Stimulated activated CD4-positive, alpha-beta T cell treated with anti-CD3 and anti-CD28 coated beads, TNF-alpha, amount 100 ng/mL, for 4 hours (primary cell): ENCODE results near the gene SLC38A11.
A peak's percentile ranks its signal among the peaks of the same experiment; 100 is the strongest.
"Not testable (repeated sequence)": the region's sequence is repeated elsewhere in the genome, so short reads cannot be mapped to it uniquely, and the experiment has no call there.

Experiments
- DNase-seq, 3 experiments: peaks; one replicate each; pipeline ENCODE4 v3.0.0-alpha.2; 2020; ENCODE audit warnings: low read depth in 3 of 3

SLC38A11 gene, protein sequence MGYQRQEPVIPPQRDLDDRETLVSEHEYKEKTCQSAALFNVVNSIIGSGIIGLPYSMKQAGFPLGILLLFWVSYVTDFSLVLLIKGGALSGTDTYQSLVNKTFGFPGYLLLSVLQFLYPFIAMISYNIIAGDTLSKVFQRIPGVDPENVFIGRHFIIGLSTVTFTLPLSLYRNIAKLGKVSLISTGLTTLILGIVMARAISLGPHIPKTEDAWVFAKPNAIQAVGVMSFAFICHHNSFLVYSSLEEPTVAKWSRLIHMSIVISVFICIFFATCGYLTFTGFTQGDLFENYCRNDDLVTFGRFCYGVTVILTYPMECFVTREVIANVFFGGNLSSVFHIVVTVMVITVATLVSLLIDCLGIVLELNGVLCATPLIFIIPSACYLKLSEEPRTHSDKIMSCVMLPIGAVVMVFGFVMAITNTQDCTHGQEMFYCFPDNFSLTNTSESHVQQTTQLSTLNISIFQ

DNA sequence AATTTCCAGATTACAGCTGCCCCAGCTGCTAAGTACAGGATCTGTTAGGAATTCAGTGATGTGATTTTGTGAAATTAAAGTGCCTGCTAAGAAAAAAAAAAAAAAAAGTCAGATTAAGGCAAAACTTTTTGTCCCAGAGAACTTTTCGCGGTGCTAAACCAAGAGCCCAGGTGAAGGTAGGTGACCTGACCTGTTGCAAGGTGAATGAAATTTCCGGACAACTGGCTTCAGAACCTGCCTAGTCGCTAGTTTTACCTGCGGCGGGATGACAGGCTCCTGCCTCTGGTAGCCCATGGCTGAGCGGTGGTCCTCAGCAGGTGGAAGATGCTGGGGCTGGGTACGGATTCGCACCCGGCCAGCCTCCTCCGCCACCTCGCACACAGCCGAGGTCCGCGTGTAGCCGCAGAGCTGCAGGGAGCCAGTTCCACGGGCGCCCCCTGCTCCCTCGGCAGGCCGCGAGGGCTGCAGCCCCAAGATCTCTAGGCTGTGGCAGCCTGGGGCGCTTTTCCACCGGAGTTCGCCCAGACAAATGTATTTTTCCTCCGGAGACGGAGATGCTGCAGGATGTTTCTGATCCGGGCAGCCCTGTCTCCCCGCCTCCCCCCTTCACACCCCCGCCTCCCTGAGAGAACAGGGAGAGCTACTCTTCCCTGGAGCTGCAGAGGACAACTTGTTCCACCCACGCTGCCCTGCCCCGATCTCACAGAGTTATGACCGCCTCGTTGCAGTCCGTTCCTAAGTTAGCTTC is at the start of gene SLC38A11:
TSS of gene SLC38A11 (minus strand) at position 572 of the 748 bp plus-strand sequence. CDS start at position 294, 278 bp downstream.
- DNase-seq: no peak

DNA sequence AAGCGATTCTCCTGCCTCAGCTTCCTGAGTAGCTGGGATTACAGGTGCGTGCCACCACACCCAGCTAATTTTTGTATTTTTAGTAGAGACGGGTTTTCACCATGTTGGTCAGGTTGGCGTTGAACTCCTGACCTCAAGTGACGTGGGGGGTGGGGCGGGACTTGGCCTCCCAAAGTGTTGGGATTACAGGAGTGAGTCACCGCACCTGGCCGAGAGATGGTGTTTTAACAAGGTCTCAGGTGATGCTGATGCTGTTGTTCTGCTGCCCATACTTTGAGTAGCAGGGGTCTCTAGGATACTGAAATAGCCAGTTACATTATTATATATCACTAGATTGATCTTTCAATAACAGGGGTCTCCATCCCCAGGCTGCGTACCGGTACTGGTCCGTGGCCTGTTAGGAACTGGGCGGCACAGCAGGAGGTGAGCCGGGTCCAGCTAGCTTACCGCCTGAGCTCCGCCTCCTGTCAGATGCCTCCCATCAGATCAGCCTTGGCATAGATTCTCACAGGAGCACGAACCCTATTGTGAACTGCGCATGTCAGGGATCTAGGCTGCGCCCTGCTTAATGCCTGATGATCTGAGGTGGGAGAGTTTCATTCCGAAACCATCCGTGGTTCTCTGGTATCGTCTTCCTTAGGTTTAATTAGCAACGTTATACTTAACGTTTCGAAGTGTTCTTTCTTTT is 48.3 kb upstream of the SLC38A11 start:
- DNase-seq: no peak

DNA sequence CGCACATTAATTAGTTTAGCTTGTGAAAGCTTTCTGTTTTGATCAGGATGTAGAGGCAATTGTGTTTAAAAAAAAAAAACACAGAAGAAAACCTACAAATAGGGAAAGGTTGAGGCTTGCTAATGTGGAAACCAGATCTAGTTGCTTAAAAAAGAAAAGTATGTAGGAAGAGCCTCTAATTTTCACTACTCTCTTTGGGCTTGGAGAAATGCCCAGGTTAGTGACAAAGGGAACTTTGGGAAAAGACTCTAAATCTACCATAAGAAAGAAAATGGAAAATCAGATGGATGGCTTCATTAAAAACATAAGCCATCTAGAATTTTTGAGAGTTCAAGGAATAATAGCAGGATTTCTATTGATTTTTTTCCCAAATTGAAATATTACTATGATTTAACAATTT is 47.3 kb upstream of the SLC38A11 start:
- no peak for DNase-seq

DNA sequence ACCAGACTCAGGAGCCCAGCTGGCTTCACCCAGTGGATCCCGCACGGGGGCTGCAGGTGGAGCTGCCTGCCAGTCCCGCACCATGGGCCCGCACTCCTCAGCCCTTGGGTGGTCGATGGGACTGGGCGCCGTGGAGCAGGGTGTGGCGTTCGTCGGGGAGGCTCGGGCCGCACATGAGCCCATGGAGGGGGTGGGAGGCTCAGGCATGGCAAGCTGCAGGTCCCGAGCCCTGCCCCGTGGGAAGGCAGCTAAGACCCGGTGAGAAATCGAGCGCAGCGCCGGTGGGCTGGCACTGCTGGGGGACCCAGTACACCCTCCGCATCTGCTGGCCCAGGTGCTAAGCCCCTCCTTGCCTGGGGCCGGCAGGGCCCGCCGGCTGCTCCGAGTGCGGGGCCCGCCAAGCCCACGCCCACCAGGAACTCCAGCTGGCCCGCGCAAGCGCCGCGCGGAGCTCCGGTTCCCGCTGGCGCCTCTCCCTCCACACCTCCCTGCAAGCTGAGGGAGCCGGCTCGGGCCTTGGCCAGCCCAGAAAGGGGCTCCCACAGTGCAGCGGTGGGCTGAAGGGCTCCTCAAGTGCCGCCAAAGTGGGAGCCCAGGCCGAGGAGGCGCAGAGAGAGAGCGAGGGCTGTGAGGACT is 39.5 kb upstream of the SLC38A11 start:
- DNase-seq: not testable (repeated sequence)

DNA sequence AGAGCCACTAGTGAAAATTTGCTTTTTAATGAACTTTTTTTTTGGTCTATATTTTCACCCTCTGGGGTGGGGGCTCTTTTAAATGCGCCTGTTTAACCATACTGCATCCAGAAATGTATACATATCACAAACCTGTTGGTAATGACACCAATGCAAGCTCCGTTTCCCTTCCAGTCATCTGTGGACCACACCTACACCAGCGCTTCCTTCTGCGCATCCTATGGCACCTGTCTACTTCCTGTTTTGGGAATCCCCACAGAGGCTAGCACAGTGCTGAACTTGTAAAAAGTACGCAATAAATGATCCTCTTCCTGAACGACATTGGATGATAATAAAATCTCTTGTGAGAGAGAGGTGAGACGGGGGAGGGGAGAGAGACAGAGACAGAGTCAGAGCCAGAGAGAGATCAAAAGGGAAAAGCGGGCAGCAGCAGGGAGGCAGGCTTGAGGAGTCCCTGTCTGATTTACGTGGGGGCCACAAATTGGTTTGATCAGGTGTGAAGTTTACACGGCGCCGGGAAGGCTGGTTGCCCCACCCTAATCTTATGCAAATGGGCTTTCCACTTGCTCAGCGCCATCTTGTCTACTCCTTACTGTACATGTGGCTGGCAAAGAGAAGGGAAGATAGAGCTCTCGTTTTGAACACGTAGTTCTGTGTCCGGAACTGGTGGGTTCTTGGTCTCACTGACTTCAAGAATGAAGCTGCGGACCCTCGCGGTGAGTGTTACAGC is 38.1 kb upstream of the SLC38A11 start:
- no peak for DNase-seq

DNA sequence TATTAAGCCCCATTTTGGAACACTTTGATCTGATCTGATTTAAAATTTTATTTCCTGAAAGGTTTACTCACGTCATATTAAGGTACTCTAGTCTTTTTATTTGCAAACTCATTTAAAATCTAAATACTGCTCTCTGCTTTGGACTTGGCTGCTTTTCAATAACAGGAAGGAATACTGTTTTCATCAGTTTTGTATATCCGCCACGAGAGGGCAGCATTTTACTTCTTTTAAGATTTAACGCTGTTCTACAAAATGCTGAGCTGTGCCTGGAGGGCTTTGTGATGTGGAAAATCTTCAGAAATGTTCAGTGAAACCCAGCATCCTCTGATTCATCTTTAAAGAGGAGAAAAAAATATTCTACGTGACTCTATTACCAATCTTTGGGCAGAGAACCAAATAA is 37.5 kb upstream of the SLC38A11 start:
- DNase-seq: peak in 1 of 3 experiments; percentile 6

DNA sequence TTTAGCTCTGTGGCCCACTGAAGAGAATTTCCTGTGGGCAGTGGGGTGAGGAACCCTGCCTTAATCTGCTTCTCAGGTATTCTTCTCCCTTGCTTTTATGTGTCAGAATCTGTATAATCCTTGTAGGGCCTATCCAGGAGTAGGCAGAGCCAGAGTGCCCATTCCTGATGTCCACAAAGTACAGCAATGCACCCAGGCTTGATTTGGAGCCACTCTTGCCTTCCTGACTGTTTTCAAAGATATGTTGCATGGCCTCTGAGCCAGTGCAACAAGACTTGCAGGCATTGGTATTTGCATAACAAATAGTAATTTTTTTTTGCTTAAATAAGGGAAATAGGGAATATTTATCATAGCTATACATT is 36.7 kb upstream of the SLC38A11 start:
- not testable (repeated sequence) for DNase-seq

DNA sequence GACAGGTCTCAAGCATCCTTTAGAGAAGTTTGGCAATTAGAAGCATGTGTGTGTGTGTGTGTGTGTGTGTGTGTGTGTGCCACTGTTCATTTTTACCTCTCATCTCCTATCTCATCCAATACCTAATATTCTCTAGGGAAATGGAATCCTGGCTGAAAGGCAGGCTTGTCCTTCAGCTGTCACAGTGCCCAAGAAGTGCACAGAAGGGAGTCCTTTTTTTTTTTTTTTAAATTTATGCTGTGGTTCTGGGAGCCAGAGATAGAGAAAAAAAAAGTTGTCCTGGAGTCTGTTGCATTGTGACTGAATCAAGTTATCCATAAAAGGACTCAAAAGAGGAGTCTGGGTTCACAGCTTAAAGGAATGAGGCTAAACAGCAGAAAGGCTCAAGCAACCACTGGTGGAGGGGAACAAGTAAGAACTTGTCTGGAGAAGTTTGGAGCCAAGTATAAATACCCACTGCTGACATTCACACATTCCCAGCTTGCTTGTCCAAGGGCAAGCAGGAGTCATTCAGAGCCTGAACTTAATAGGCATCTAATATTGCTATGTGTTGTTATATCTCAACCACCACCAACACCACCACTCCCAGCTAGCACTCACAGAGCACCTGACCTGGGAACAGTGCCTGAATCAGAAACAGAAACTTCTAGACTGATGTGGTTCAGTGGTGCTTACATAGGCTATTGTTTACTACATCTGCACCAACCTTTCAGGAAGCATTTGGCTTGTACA is 36.2 kb upstream of the SLC38A11 start:
- DNase-seq: not testable (repeated sequence)

DNA sequence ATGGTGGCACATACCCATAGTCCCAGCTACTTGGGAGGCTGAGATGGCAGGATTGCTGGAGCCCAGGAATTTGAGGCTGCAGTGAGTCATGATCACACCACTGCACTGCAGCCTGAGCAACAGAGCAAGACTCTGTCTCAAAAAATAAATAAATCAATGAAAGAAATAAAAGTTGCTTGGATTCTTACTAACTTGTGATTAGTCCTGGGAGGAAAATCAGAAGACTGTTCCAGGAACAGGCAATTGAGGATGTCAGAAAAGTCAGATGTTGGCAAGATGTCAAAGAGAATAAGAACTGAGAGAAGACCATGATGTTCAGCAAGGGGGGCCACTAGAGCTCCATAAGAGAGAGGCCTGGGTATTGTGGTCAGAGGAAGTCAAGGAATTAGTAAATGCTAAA is 35.6 kb upstream of the SLC38A11 start:
- DNase-seq: not testable (repeated sequence)

DNA sequence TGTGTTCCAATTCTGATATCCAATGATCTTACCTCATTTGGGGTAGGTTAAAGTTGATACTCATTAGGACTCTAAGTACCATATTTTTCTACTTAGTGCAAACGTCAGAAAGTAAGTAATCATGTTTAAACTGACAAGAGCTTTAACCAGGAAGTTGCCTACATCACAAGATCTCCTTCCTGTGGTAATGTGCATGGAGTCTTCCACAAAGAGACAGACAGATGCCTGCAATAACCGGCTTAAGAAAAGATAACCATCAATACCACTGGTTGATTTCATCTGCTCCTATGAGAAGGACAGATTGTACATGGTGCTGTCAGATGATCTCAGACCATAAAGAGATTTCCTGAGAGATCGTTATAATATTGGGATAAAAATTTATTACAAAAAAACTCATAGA is 33.5 kb upstream of the SLC38A11 start:
- DNase-seq: not testable (repeated sequence)

DNA sequence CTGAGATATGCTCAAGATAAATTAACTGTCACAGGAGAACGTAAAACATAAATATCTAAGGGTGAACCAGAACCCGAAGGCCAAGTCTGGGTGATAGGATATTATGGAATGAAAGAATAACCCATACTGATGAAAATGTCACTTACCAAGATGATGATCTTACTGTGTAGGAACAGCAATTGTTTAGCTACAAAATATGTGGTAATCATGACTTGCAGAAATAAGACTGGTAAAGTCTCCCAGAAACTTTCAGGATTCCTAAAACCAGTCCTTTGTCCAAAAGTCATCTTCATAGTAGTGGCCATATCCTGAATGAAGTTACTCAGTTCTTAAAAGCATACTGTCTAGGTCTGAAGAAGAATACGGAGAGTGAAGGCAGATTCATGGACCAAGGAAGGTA is 30.7 kb upstream of the SLC38A11 start:
- not testable (repeated sequence) for DNase-seq

DNA sequence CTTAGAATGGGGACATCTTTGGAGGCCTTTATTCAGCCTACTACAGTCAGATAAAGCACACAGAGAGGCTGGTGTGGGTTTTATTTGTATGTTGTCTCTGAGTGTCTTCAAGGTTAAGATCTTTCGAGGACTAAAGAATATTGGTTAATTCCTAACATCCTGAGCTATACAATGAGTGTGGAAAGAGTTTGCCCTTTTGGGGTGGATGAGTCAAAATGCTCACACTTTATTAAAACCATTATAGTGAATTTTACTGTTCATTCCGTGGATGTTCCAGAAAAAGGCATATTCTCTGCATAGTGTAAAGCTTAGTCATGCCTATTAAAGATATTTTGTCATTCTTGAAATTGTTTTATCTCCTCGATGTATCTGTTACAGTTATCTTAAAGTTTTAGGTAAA is 29.1 kb upstream of the SLC38A11 start:
- no peak for DNase-seq

DNA sequence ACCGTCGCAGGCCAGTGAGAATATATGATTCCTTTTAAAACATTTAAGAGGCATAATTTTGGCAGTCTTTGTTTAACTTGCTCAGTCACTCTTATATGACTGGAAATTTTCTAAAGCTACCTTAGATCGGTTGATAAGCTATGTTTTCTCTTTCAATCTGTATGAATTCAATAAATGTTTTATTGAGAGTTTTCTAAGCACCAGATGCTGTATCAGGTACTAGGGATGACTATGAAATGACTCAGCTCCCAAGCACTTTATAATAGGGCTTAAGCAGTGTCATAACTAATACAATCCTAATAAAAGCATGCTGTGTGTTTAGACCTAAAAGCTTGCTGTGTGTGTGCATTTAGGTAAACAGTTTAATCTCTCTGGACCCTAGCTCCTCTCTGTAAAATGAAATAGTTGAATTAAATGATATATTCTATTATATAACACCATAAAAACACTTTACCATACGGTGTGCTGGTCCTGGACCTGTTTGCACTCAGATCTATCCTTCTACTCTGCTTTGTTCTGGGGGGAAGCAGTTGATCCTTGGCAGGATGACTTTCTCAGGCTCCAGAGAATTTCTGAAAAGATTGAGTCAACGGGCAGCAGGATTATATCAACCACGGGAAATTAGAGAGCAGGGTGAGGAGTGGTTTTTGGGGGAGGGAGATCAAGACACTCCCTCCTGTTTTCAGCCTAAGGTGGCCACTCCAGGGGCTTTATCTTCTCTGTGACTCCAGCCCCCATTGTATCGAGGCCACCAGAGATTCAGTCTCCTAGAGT is 26.1 kb upstream of the SLC38A11 start:
- DNase-seq: no peak

DNA sequence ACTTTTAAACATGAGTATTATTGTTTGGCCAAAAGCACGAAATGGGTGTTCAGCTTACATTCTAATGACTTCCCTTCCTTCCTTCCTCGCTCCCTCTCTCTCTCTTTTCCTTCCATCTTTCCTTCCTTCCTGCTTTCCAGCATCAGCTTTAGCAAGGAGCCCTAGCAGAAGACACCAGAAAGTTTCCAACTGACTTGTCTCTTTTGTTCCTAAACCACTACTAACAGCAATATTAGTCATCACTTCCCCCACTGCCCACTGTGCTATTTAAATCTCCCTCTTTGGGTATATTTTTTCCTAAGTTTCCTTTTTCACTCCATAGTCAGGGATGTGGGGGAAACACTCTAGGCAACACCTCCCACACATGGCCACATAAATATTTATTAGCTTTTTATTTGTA is 25.4 kb upstream of the SLC38A11 start:
- not testable (repeated sequence) for DNase-seq

DNA sequence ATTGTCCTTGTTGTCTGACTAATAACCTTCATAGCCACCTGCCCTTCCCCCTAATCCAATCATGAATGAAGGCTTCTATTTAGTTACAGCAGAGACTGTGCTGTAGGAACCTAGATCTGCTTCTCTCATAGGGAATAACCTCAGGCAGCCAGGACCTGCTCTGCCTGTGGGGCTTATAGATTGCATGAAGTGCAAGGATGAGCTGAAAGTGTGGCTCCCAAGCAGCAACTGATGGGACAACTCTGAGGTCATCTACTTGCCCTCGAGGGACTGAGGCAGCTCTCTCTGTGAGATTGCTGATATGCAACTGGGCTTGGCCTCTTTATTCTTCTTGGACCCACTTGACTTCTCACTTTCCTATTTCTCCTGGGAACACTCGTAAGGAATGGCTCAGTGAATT is 23.8 kb upstream of the SLC38A11 start:
- DNase-seq: no peak

DNA sequence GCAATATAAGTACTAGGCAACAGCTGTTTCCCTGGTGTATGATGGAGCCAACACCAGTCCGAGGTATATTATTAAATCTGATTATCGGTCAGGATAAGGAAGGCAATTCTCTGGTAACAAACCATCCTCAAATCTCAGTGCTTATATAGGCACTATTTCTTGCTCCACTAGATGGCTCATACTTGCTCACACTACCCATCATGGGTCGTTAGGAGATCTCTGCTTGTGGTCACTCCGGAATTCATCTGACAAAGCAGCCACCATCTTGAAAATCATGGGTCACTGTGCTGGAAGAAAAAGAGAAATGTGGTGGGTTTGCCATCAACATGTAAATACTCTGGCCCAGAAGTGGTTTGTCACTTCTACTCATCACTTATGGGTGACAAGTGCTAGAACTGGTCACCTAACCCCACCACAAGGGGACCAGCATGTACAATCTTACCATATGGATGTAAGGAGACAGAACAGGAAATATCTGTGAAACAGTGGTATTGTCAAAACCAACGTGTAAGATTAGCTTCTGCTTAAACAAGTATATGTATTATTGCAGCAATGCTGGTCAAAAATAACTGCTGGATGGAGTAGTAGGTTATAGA is 21.6 kb upstream of the SLC38A11 start:
- not testable (repeated sequence) for DNase-seq

DNA sequence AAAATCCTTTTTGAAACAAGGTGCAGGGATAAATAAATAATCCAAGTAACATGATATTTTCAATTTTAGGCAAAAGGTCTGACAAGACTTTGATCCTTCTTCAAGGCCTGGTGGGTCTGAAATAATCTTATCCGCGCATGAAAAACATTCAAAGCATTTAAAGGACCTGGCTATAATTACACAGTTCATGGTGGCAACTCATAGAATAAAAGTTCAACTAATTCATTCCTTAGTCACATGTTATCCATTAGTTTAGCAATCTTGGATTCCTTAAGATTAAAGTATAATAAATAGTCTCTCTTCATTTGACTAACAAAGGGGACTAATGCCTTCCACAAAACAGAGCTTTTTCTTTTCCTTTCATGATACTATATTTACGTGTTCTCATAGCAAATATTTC is 21.0 kb upstream of the SLC38A11 start:
- DNase-seq: no peak

DNA sequence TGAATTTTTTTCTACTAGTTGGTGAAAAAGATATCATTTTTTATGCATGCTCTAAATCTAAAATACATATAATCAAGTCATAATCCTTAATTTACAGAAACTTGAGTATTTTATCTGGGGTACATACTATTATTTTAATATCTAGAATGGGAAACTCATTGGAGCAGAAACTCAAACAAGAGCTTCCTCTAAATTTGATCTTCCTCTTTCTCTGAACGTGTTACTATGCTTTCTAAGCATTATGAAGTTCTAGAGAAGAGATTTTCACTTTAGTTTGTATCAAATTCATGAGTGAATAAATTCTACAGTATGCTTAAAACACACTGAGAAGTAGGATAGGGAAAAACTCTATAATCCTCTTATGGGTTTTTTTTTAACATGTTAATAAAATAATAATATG is 20.6 kb upstream of the SLC38A11 start:
- no peak for DNase-seq

DNA sequence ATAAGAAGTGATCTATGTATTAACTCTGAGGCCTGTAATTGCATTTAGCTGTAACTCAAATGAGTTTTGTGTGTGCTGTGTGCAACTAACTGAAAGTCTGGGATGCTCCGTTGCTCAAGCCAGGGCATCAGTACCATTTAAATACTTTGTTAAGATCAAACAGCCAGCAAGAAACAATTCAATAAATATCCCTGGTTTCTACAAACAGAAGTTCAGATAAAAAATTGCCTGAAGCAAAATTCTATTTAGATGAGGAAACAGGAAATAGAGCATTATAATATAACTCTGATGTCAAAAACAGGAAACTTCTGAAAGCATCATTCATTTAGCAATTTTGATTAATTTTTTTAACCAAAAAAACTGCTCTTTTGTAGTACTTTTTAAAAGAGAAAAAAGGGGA is 18.9 kb upstream of the SLC38A11 start:
- no peak for DNase-seq
